Sciatic nerve (tissue), 2 donors: ENCODE data around the gene ZNF618. TPM values are rescaled to one million over a fixed set of nuclear protein-coding genes. Genes with fewer than 3 reads are reported as not detected.

Source experiments
- ATAC-seq: fragments of 200-7000 bp; cut with Tn5 transposase; one replicate; pipeline ENCODE4 v1.9.1; 2020; ENCODE audit warnings: mild to moderate bottlenecking, moderate library complexity
- DNase-seq: peaks from one replicate; pipeline ENCODE4 v3.0.0-alpha.2; 2020; ENCODE audit warnings: low spot score
- intact Hi-C: fragments of 100-400 bp; cut with DNase I; formaldehyde crosslinking; loops from one replicate; pipeline ENCODE4 v1.14.2; 2022
- total RNA-seq: library from RNA; stranded (reverse); fragmentation: NEBNext Ultra II Directional; extraction: Animal tissue kit (Norgen Biotek cat#: 25700); gene quantifications from one replicate; pipeline ENCODE4 v1.2.1, GENCODE V29; 2021
- donor health status: DM: no; HTN: no; CAD: no.
- donor health status: DM: no; HTN: no; CAD: no.

The ZNF618 gene
- total RNA-seq, 1 donor from 2014 or later, result 15.5 TPM

GRCh38 chr9:113967380-113967779 is 91.3 kb downstream of the ZNF618 start:
- intact Hi-C loops, result no loop called here
- ATAC-seq (no peak), DNase-seq (no peak)

- ATAC-seq (no peak), DNase-seq (no peak)
- intact Hi-C loops, result no loop called here
Observed at GRCh38 chr9:113969343-113969742, 93.2 kb downstream of the ZNF618 start.

GRCh38 chr9:113973226-113973625 is 97.1 kb downstream of the ZNF618 start:
- ATAC-seq (peak; percentile 41), DNase-seq (no peak)
- intact Hi-C loops, result no loop called here

DNA sequence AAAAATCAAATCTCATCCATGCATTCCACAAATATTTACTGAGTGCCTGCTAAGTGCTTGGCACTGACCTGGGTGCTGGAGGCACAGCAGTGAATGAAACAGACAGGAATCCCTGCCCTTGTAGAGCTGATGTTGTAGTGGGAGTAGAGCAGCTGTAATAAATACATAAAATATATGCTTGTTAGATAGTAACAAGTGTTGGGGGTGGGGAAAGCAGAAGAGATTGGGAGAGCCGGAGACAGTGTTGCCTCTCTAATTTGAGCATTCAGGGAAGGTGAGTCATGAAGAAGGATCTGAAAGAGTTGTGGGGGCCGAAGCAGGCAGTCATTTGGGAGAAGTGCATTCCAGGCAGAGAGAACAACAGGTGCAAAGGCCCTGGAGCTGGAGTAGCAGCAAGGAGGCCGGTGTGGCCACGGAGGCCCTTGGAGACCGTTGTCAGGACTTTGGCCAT is 97.9 kb downstream of the ZNF618 start:
- no peak for ATAC-seq
- intact Hi-C loops, result no loop called here
- no peak for DNase-seq

DNA sequence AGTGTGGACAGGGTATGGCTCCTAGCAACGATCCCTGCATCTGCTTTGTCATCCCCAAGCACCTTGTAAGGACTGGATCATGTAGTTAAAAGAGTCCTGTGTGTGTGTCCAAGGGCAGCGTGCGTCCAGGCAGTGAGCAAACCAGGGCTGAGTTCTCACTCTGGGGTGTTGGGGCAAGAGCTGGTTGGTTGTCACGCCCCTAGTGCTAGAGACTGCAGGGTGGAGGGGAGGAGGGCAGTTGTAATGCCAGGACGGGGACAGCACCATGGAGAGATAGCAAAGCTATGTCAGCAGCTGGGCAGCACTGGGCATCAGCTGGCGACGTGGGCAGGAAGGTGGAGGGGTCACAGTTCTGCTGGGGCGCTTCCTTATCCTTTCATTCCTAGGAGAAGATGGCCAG is 100.8 kb downstream of the ZNF618 start:
- intact Hi-C loops, result no loop called here

DNA sequence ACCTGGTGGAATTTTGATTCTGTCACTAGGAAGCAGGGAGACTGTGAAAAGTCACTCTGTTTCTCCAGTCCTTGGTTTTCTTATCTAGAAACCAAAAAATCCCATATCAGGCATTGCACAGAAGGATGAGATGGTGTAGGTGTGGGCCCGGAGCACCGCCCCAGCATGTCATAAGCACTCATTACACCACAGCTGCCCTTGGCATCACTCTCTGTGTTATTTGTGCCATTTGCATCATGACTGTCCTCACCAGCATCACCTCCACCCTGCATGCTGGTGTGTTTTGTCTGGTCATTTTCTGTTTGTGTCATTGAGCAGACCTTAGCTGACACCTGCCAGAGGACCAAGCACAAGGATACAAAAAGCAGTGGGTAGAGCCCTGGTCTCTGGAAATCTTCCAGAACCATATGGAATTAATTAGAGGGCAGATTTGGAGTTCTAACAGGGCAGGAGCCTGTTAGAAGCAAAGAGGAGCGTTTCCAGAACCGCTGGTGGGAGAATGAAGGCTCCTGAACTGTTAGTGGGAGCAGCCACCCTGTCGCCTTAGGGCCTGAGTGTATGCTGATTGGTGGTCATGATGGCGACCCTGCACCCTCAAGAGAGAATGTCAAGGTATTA is 102.7 kb downstream of the ZNF618 start:
- intact Hi-C loops, result no loop called here
- no peak for DNase-seq
- no peak for ATAC-seq

More for the DNA sequence above, 100.8 kb downstream of the ZNF618 start:
- DNase-seq (no peak), ATAC-seq (no peak)

DNA sequence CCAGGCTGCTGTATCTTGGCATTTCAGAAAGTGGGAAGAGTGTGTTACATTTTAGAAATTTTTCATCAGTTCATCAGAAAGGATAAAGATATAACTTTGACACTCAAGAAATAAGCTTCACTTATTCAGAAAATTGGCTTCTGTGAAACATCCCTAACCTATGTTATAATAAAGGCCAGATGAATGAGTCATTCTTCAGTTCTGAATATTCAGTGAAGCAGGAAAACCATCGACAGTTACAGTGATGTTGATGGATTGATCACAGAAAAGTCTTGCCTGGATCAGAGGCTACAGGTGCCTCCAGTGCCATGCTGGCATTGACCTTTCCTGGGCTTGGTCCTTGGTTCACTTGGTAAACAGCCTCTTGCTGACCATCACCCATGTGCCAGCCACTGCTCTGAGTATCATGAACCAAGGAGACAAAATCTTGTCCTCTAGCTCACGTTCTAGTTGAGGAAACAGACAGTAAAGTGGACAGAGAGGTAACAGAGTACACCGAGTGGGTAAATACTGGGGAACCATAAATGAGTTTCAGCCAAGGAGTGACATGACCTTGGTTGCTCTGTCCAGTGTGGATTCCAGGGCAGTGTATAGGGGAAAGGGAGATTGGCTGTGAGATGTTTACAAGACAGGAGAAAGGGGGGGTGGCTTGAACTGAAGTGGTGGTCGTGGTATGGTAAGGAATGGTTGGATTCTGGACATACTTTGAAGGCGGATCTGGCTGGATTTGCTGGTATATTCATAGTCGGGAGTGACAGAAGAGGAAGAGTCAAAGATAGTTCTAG is 103.4 kb downstream of the ZNF618 start:
- no peak for ATAC-seq

DNA sequence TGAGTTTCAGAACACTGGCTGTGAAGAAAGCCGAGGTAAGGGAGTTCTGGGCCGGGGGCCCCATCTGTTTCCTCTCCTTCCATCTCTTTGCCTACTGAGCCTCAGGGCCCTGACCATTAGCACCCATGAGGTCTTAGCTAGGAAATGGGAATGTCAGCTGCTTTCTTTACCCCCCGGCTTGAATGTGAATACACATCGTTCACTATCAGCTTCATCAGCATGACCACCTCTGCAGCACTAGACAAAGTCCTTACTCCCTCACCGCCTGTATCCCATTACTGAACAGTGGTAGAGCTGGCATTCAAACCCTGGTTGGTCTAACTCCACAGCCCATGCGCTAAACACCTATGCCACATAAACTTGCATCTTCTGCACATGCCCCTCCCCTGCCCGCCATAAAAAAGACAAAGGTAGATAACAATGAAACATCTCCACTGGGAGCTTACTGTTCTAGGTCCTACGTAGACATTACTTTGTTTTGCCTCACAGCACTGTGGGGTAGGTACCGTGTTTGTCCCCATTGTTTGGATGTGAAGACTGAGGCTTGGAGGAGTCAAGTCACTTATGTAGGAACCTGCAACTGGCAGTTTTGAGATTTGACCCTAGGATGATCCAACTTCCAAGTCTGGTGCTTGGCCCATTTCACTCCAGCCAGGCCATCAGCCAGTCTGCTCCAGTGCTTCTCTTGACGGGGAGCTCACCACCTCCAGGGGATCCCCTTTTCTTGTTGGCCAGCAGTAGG is 108.7 kb downstream of the ZNF618 start:
- intact Hi-C loops, result no loop called here
- ATAC-seq (no peak), DNase-seq (no peak)

More for the DNA sequence above, 103.4 kb downstream of the ZNF618 start:
- intact Hi-C loops, result no loop called here
- no peak for DNase-seq

- DNase-seq, result no peak
- ATAC-seq, result no peak
- intact Hi-C loops, result no loop called here
Observed at GRCh38 chr9:113985968-113986585, 110.0 kb downstream of the ZNF618 start.

GRCh38 chr9:113986931-113987330 is 110.8 kb downstream of the ZNF618 start:
- intact Hi-C loops, result no loop called here
- no peak for DNase-seq
- ATAC-seq, result no peak

DNA sequence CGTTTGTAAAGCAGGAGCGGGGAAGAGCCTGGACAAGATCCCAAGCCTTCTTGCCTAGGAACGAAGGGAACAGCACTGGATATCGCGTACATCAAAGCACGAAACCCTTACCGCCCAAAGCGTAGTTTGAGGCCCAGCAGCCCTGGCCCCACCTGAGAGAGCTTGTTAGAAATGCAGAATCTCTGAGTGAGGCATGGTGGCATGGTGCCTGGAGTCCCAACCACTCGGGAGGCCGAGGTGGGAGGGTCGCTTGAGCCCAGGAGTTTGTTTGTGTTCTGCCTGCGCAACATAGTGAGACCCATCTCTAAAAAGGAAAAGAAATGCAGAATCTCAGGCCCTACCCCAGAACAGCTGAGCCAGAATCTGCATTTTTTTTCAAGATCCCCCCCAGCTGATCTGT is 111.4 kb downstream of the ZNF618 start:
- DNase-seq (no peak), ATAC-seq (no peak)
- intact Hi-C loops, result no loop called here

- ATAC-seq (no peak), DNase-seq (no peak)
- intact Hi-C loops, result no loop called here
Observed at GRCh38 chr9:113988385-113989016, 112.4 kb downstream of the ZNF618 start.

GRCh38 chr9:113989017-113989713 is 113.1 kb downstream of the ZNF618 start:
- ATAC-seq (peak; percentile 92), DNase-seq (peak; percentile 74)
- intact Hi-C loops, result no loop called here

- ATAC-seq (no peak), DNase-seq (peak; percentile 53)
- intact Hi-C loops, result no loop called here
Observed at GRCh38 chr9:113989714-113990569, 113.8 kb downstream of the ZNF618 start.

GRCh38 chr9:113990570-113990907 is 114.4 kb downstream of the ZNF618 start:
- ATAC-seq (no peak), DNase-seq (peak; percentile 25)
- intact Hi-C loops, result no loop called here

- ATAC-seq, result no peak
- DNase-seq, result peak; percentile 39
- intact Hi-C loops, result no loop called here
Observed at GRCh38 chr9:113990975-113991471, 114.9 kb downstream of the ZNF618 start.

- intact Hi-C loops, result no loop called here
- ATAC-seq (no peak), DNase-seq (peak; percentile 23)
Observed at GRCh38 chr9:113991714-113992113, 115.6 kb downstream of the ZNF618 start.
